Hematopoietic multipotent progenitor cell (in vitro differentiated cells): ENCODE measurements around the gene CDK4. TPM values are rescaled to one million over a fixed set of nuclear protein-coding genes. Genes with fewer than 3 reads are reported as not detected.
A peak's percentile ranks its signal among the peaks of the same experiment; 100 is the strongest.
"Not testable (repeated sequence)": the region's sequence is repeated elsewhere in the genome, so short reads cannot be mapped to it uniquely, and the experiment has no call there.

ENCODE experiments used
- DNase-seq, 3 donors: peaks; one replicate each; pipeline ENCODE4 v3.0.0-alpha.2; 2011 to 2015; ENCODE audit warnings: low read depth in 2 of 3, low spot score in 2 of 3
- total RNA-seq: library from RNA; depleted of rRNA; stranded (reverse); fragments of >200 nt; gene quantifications from one replicate; pipeline ENCODE4 v1.2.3, GENCODE V29; 2012

The CDK4 gene
- total RNA-seq, result 194 TPM

GRCh38 chr12:57751788-57752667 is at the start of gene CDK4:
CDK4 (minus strand) TSS chr12:57752310; CDS start chr12:57751717, 593 bp downstream.
- DNase-seq, result peak; percentile 94 to 100 (median 100)

GRCh38 chr12:57800965-57801364 is 48.9 kb upstream of the CDK4 start:
- no peak for DNase-seq

- no peak for DNase-seq
Observed at GRCh38 chr12:57797933-57798332, 45.8 kb upstream of the CDK4 start.

- DNase-seq, result no peak
Observed at GRCh38 chr12:57796996-57797395, 44.9 kb upstream of the CDK4 start.

- DNase-seq, result no peak
Observed at GRCh38 chr12:57795354-57795753, 43.2 kb upstream of the CDK4 start.

- no peak for DNase-seq
Observed at GRCh38 chr12:57793920-57794319, 41.8 kb upstream of the CDK4 start.

- no peak for DNase-seq
Observed at GRCh38 chr12:57783861-57784260, 31.8 kb upstream of the CDK4 start.

- DNase-seq, result no peak
Observed at GRCh38 chr12:57783466-57783801, 31.3 kb upstream of the CDK4 start.

- DNase-seq, result peak; percentile 95 to 98 (median 97)
Observed at GRCh38 chr12:57782608-57783465, 30.7 kb upstream of the CDK4 start, which contains the start of gene TSFM. TSFM (plus strand) TSS chr12:57782787; CDS start chr12:57782802, 15 bp downstream.

GRCh38 chr12:57782243-57782607 is 30.1 kb upstream of the CDK4 start:
- DNase-seq, result no peak

GRCh38 chr12:57781801-57782200 is 29.7 kb upstream of the CDK4 start:
- DNase-seq, result no peak

- DNase-seq, result no peak
Observed at GRCh38 chr12:57781244-57781643, 29.1 kb upstream of the CDK4 start.

- no peak for DNase-seq
Observed at GRCh38 chr12:57780284-57780897, 28.3 kb upstream of the CDK4 start.

GRCh38 chr12:57779736-57780135 is 27.6 kb upstream of the CDK4 start:
- DNase-seq, result no peak

GRCh38 chr12:57777911-57778310 is 25.8 kb upstream of the CDK4 start:
- no peak for DNase-seq

- DNase-seq, result no peak
Observed at GRCh38 chr12:57777367-57777766, 25.3 kb upstream of the CDK4 start.

GRCh38 chr12:57776247-57776587 is 24.1 kb upstream of the CDK4 start:
- DNase-seq, result no peak

GRCh38 chr12:57775563-57776246 is 23.6 kb upstream of the CDK4 start:
- DNase-seq, result no peak

GRCh38 chr12:57775044-57775443 is 22.9 kb upstream of the CDK4 start:
- no peak for DNase-seq

GRCh38 chr12:57774634-57775033 is 22.5 kb upstream of the CDK4 start:
- DNase-seq, result not testable (repeated sequence)
